Activated T-cell treated with anti-CD3 and anti-CD28 coated beads, Interleukin-2, amount 50 U/mL, for 48 hours (primary cell): ENCODE results near the gene ZBTB18.
"Not testable (repeated sequence)": the region's sequence is repeated elsewhere in the genome, so short reads cannot be mapped to it uniquely, and the experiment has no call there.

Experiments
- DNase-seq, 2 experiments: peaks; one replicate each; pipeline ENCODE4 v3.0.0-alpha.2; 2020

Gene ZBTB18

GRCh38 chr1:244042293-244042692 is 8.8 kb upstream of the ZBTB18 start:
- no peak for DNase-seq

- no peak for DNase-seq
These were observed 6.7 kb upstream of the ZBTB18 start for GRCh38 chr1:244044423-244044822.

GRCh38 chr1:244046254-244046653 is 4.8 kb upstream of the ZBTB18 start:
- not testable (repeated sequence) for DNase-seq

- DNase-seq, result no peak
These were observed 4.0 kb upstream of the ZBTB18 start for GRCh38 chr1:244046907-244047611.

GRCh38 chr1:244047621-244048255 is 3.3 kb upstream of the ZBTB18 start:
- no peak for DNase-seq

- peak; percentile 95 to 96 for DNase-seq
These were observed 2.6 kb upstream of the ZBTB18 start for GRCh38 chr1:244048256-244049161.

- peak; percentile 37 to 50 for DNase-seq
These were observed 1.7 kb upstream of the ZBTB18 start for GRCh38 chr1:244049162-244050013.

GRCh38 chr1:244050014-244050834 is 859 bp upstream of the ZBTB18 start:
- peak; percentile 28 to 33 for DNase-seq

- DNase-seq, result no peak
These were observed 1.1 kb downstream of the ZBTB18 start for GRCh38 chr1:244052016-244052727.

- no peak for DNase-seq
These were observed 1.7 kb downstream of the ZBTB18 start for GRCh38 chr1:244052728-244053312.

- DNase-seq, result no peak
These were observed 2.7 kb downstream of the ZBTB18 start for GRCh38 chr1:244053831-244054230.

- DNase-seq, result no peak
These were observed 3.3 kb downstream of the ZBTB18 start for GRCh38 chr1:244054247-244054923.

GRCh38 chr1:244054924-244055263 is 3.8 kb downstream of the ZBTB18 start:
- peak; percentile 31 to 37 for DNase-seq

GRCh38 chr1:244056577-244056976 is 5.5 kb downstream of the ZBTB18 start:
- no peak for DNase-seq

- DNase-seq, result no peak
These were observed 6.6 kb downstream of the ZBTB18 start for GRCh38 chr1:244057474-244058385.

- no peak for DNase-seq
These were observed 9.0 kb downstream of the ZBTB18 start for GRCh38 chr1:244060117-244060516.

GRCh38 chr1:244060686-244061085 is 9.6 kb downstream of the ZBTB18 start:
- DNase-seq, result no peak

GRCh38 chr1:244062156-244062725 is 11.2 kb downstream of the ZBTB18 start:
- no peak for DNase-seq

GRCh38 chr1:244063498-244063897 is 12.4 kb downstream of the ZBTB18 start:
- no peak for DNase-seq
